Measurements from ENCODE around the gene ZNF423.

ZNF423 gene

DNA sequence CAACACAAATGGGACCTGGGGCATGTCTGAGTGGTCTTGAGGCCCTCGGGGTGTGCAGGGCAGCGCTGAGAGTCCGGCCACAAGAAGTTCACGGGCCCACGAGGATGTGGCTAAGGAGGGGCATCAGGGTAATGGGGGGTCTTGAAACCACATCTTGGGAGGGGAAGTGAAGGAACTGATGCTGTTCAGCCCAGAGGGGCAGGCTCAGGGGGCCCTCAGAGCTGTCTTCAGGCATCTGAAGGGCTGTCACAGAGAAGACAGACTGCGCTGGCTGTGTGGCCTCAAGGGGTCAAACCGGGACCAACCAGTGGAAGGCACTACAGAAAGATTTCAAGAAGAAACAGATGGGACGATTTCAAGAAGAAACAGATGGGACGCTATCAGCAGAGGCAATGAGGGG lies 45.1 kb downstream of the ZNF423 start:
- H3K4me3 ChIP-seq (ENCODE audit: low read length) = no peak overlapping the region
- H3K9ac ChIP-seq (ENCODE audit: low read length) = no peak overlapping the region
- no peaks in the 10 kb centered on the region for H3K36me3 ChIP-seq (ENCODE audit: control insufficient read depth, insufficient read depth, low read length)
- no peaks in the 10 kb centered on the region for H3K27me3 ChIP-seq (ENCODE audit: control insufficient read depth, insufficient read depth, low read length)
- H3K9me3 ChIP-seq (ENCODE audit: control insufficient read depth, low read length) = no peaks in the 10 kb centered on the region
- H3K4me1 ChIP-seq (ENCODE audit: control insufficient read depth, insufficient read depth, low read length) = peaks cover 5% of the 10 kb centered on the region

DNA sequence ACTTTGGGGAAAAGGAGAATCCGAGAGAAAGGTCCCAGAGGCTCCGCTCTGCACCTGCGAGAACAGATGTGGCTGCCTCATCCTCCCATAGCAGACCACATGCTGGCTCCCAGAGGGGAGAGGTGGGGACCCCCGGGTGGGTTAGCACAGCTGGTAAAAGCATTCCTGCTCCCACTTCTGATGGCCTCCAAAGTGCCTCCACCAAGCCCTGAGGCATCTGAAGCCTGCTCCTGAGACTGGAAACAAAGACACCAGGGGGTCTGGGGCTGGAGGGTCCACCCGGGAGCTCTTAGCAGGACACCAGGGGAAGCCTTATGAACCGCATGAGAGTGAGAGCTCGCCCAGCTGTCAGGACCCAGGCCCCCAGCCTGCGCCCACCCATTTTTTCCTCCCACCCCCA lies 46.4 kb downstream of the ZNF423 start:
- H3K4me1 ChIP-seq (ENCODE audit: control insufficient read depth, insufficient read depth, low read length) = peaks cover 5% of the 10 kb centered on the region
- H3K4me3 ChIP-seq (ENCODE audit: low read length) = no peak overlapping the region
- no peak overlapping the region for H3K9ac ChIP-seq (ENCODE audit: low read length)
- no peaks in the 10 kb centered on the region for H3K9me3 ChIP-seq (ENCODE audit: control insufficient read depth, low read length)
- no peaks in the 10 kb centered on the region for H3K27me3 ChIP-seq (ENCODE audit: control insufficient read depth, insufficient read depth, low read length)
- no peaks in the 10 kb centered on the region for H3K36me3 ChIP-seq (ENCODE audit: control insufficient read depth, insufficient read depth, low read length)

DNA sequence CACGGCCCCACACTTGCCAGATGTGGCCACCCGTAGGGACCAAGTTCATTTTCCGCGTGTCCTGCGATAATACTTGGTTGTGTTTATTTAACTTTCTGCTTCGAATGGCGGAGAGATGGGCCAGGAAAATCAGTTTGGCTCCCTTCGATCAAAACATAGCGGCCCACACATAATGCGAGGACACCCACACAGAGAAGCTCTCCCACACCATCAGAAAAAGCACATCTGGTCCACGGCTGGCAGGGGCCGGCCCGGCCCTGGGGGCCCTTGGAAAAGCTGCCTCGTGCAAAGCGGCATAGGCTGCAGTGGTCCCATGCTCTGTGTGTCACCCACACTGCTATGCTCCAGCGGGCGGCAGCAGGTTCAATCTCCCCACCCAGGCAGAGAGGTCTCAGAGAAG lies 46.9 kb downstream of the ZNF423 start:
- Histone ChIP-seq H3K4me3 (ENCODE audit: low read length) (no peak overlapping the region), H3K9ac (ENCODE audit: low read length) (no peak overlapping the region)

DNA sequence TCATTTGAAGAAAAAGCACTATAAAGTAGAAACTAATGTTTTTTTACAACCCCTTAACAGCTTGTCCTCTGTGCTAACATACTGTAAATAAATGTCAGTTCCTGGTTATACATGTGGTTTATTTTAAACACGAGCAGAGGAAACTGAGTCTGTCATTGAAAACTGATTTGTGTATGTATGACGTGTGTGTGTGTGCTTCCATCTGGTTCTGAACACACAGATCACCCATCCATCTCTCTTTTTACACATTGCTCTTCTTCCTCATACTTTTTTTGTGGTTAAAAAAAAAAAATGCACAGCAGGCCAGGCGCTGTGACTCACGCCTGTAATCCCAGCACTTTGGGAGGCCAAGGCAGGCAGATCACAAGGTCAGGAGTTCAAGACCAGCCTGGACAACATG lies 49.5 kb downstream of the ZNF423 start:
- Histone ChIP-seq H3K9ac (ENCODE audit: low read length) (no peak overlapping the region), H3K36me3 (ENCODE audit: control insufficient read depth, insufficient read depth, low read length) (no peaks in the 10 kb centered on the region), H3K27me3 (ENCODE audit: control insufficient read depth, insufficient read depth, low read length) (no peaks in the 10 kb centered on the region), H3K4me3 (ENCODE audit: low read length) (no peak overlapping the region), H3K4me1 (ENCODE audit: control insufficient read depth, insufficient read depth, low read length) (peaks cover 5% of the 10 kb centered on the region), H3K9me3 (ENCODE audit: control insufficient read depth, low read length) (no peaks in the 10 kb centered on the region)

More for the DNA sequence above, 46.9 kb downstream of the ZNF423 start:
- Histone ChIP-seq H3K4me1 (ENCODE audit: control insufficient read depth, insufficient read depth, low read length) (peaks cover 5% of the 10 kb centered on the region), H3K27me3 (ENCODE audit: control insufficient read depth, insufficient read depth, low read length) (no peaks in the 10 kb centered on the region), H3K9me3 (ENCODE audit: control insufficient read depth, low read length) (no peaks in the 10 kb centered on the region), H3K36me3 (ENCODE audit: control insufficient read depth, insufficient read depth, low read length) (no peaks in the 10 kb centered on the region)

DNA sequence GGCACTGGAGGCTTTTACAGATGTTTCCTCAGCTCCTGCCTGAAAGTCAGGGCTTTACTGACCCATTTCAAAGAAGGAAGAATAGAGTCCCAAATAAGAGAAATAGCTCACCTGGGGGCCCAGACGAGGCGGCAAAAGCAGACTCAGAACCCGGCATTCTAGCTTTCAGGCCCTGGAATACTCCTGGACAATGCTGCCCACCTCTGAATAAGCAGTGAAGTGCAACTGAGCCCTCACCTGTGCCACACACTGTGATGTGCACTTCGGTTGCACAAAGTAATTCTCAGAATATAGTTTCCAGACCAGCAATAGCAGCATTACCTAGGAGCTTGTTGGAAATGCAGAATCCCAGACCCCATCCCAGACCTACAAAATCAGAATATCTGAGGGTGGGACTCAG lies 54.6 kb downstream of the ZNF423 start:
- no peak overlapping the region for H3K9ac ChIP-seq (ENCODE audit: low read length)
- no peaks in the 10 kb centered on the region for H3K36me3 ChIP-seq (ENCODE audit: control insufficient read depth, insufficient read depth, low read length)
- H3K9me3 ChIP-seq (ENCODE audit: control insufficient read depth, low read length) = no peaks in the 10 kb centered on the region
- no peaks in the 10 kb centered on the region for H3K4me1 ChIP-seq (ENCODE audit: control insufficient read depth, insufficient read depth, low read length)
- no peaks in the 10 kb centered on the region for H3K27me3 ChIP-seq (ENCODE audit: control insufficient read depth, insufficient read depth, low read length)
- H3K4me3 ChIP-seq (ENCODE audit: low read length) = no peak overlapping the region

DNA sequence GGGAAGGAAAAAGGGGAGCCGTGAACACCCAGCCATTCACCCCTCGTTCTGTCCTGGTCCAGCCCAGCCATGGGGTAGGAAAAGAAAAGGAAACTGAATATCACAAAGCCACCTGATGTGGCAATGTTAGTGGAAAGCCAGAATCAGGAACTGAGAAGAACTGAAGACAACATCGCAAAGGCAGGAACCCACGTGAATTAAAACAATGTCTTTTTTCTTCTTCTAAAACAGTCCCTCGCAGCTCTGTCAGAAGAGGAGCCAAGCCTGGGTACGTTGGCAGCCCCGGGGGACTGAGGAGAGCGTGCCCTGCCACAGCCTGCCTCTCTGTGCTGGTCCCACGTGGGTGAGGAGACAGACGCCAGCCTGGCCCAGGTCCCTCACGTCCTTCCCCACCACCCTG lies 55.0 kb downstream of the ZNF423 start:
- H3K4me3 ChIP-seq (ENCODE audit: low read length) = no peak overlapping the region
- no peaks in the 10 kb centered on the region for H3K4me1 ChIP-seq (ENCODE audit: control insufficient read depth, insufficient read depth, low read length)
- H3K27me3 ChIP-seq (ENCODE audit: control insufficient read depth, insufficient read depth, low read length) = no peaks in the 10 kb centered on the region
- H3K9ac ChIP-seq (ENCODE audit: low read length) = no peak overlapping the region
- H3K9me3 ChIP-seq (ENCODE audit: control insufficient read depth, low read length) = no peaks in the 10 kb centered on the region
- no peaks in the 10 kb centered on the region for H3K36me3 ChIP-seq (ENCODE audit: control insufficient read depth, insufficient read depth, low read length)

DNA sequence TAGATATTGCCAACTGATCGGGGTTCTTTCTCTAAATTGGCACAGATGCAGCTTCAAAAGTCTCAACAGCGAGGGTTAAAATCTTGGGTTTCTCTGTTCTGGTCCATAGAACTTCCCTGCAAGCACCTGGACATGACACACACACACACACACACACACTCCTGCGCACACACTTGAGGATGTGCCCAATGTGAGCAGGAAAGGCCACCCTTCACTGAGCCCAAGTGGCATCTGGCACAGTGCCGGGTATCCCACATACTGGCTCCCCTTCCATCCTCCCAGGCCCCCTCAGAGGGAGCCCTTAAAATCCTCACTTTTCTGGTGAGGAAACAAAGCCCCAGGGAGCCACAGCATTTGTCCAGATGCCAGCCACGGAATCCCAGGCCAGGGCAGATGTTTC lies 55.5 kb downstream of the ZNF423 start:
- H3K4me1 ChIP-seq (ENCODE audit: control insufficient read depth, insufficient read depth, low read length) = no peaks in the 10 kb centered on the region
- no peak overlapping the region for H3K4me3 ChIP-seq (ENCODE audit: low read length)
- H3K9ac ChIP-seq (ENCODE audit: low read length) = no peak overlapping the region
- H3K9me3 ChIP-seq (ENCODE audit: control insufficient read depth, low read length) = no peaks in the 10 kb centered on the region
- no peaks in the 10 kb centered on the region for H3K36me3 ChIP-seq (ENCODE audit: control insufficient read depth, insufficient read depth, low read length)
- H3K27me3 ChIP-seq (ENCODE audit: control insufficient read depth, insufficient read depth, low read length) = no peaks in the 10 kb centered on the region

DNA sequence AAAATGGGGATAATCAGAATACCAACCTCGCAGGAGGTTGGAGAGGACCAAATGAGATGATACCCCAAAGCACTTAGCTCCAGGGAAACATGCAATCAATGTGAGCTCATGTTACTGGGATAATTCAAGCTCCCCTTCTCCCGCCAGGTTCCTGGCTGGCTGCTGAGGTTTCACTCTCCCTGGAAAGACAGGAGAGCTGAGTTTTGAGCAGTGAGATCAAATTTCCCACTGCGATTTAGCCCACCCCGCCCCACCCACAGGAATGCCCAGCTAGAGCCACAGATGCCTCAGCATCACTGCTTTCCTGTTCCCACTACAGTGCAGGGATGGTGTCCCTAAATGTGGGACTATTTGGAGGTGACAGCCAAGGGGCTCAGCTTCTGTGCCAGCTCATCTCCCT lies 56.7 kb downstream of the ZNF423 start:
- Histone ChIP-seq H3K9me3 (ENCODE audit: control insufficient read depth, low read length) (no peaks in the 10 kb centered on the region), H3K36me3 (ENCODE audit: control insufficient read depth, insufficient read depth, low read length) (no peaks in the 10 kb centered on the region), H3K4me1 (ENCODE audit: control insufficient read depth, insufficient read depth, low read length) (no peaks in the 10 kb centered on the region), H3K9ac (ENCODE audit: low read length) (no peak overlapping the region), H3K27me3 (ENCODE audit: control insufficient read depth, insufficient read depth, low read length) (no peaks in the 10 kb centered on the region), H3K4me3 (ENCODE audit: low read length) (no peak overlapping the region)

DNA sequence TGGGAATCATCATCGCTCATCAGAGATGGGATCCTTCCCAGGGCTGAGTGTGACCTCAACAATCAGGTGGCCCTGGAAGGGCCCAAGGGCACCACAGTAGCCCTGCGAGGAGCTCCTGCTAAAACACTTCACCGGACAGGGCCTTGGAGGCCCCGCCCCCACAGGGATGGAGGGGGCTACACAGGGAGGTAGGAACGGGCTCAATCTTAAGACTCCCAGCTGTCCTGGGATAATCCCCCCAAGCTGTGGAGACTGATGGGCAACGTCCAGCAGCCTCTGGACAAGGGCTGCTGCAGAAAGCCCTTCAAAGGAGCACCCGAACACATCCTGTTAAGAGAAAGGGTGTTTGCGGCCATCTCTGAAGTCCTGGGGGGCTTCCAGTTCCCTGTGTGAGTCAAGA lies 60.4 kb downstream of the ZNF423 start:
- H3K9me3 ChIP-seq (ENCODE audit: control insufficient read depth, low read length) = no peaks in the 10 kb centered on the region
- no peaks in the 10 kb centered on the region for H3K27me3 ChIP-seq (ENCODE audit: control insufficient read depth, insufficient read depth, low read length)
- H3K9ac ChIP-seq (ENCODE audit: low read length) = no peak overlapping the region
- H3K36me3 ChIP-seq (ENCODE audit: control insufficient read depth, insufficient read depth, low read length) = no peaks in the 10 kb centered on the region
- H3K4me3 ChIP-seq (ENCODE audit: low read length) = no peak overlapping the region
- H3K4me1 ChIP-seq (ENCODE audit: control insufficient read depth, insufficient read depth, low read length) = no peaks in the 10 kb centered on the region

DNA sequence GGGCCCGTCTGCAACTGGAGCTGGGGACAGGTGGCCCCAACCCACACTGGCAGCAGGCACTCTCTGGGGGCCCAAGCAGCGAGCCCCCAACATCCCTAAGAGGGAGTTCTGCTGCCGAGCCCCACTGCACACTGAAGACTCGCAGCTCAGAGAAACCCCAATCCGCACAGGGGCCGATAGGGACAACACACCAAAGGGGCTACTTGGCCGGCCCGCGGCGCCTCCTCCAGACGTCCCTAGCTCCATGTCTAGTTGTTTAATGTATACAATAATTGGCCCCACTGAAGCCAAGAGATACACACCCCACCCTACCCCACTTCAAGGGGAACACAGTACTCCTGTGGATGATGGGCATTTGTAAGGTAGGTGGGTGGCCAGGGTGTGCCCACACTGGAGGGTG lies 62.7 kb downstream of the ZNF423 start:
- H3K4me1 ChIP-seq (ENCODE audit: control insufficient read depth, insufficient read depth, low read length) = no peaks in the 10 kb centered on the region
- no peak overlapping the region for H3K4me3 ChIP-seq (ENCODE audit: low read length)
- no peaks in the 10 kb centered on the region for H3K9me3 ChIP-seq (ENCODE audit: control insufficient read depth, low read length)
- no peaks in the 10 kb centered on the region for H3K27me3 ChIP-seq (ENCODE audit: control insufficient read depth, insufficient read depth, low read length)
- H3K36me3 ChIP-seq (ENCODE audit: control insufficient read depth, insufficient read depth, low read length) = no peaks in the 10 kb centered on the region
- no peak overlapping the region for H3K9ac ChIP-seq (ENCODE audit: low read length)

DNA sequence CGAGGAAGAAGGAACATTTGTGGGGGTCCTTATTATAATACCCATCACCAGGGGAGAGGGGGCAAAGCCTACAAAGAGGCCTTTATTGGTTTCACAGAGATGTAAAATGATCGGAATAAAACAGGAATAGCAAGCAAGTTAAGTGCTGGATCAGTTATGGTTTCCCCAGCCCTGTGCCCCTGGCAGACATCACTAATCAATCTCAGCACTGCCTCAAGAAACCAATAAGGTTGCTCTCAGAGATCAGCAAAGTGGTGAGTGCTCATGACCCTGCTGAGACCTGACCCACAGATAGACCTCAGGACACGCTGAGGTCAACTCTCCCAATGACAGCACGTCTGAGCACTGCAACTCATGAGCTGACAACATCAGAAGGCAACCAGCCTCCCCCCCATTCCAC lies 66.3 kb downstream of the ZNF423 start:
- H3K4me1 ChIP-seq (ENCODE audit: control insufficient read depth, insufficient read depth, low read length) = no peaks in the 10 kb centered on the region
- H3K36me3 ChIP-seq (ENCODE audit: control insufficient read depth, insufficient read depth, low read length) = no peaks in the 10 kb centered on the region
- no peak overlapping the region for H3K4me3 ChIP-seq (ENCODE audit: low read length)
- H3K27me3 ChIP-seq (ENCODE audit: control insufficient read depth, insufficient read depth, low read length) = no peaks in the 10 kb centered on the region
- no peak overlapping the region for H3K9ac ChIP-seq (ENCODE audit: low read length)
- no peaks in the 10 kb centered on the region for H3K9me3 ChIP-seq (ENCODE audit: control insufficient read depth, low read length)

DNA sequence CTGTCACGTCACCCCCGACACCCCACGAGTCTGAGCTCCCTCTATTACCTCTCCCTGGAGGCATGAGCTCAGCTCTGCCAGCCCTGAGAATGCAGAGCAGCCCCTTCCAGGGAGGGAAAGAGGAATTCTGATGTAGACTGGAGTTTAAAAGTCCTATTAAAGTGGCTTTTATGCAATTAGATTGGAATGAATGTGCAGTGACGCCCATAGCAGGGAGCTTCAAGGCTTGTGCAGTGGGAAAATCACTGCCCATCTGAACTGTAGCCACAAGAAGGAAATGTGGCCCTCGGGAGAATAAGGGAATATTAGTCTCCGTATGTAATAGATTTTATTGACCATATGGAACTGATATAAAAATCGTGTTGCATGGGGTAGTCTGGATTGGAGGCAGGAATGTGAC lies 66.9 kb downstream of the ZNF423 start:
- H3K36me3 ChIP-seq (ENCODE audit: control insufficient read depth, insufficient read depth, low read length) = no peaks in the 10 kb centered on the region
- H3K27me3 ChIP-seq (ENCODE audit: control insufficient read depth, insufficient read depth, low read length) = no peaks in the 10 kb centered on the region
- no peak overlapping the region for H3K4me3 ChIP-seq (ENCODE audit: low read length)
- no peak overlapping the region for H3K9ac ChIP-seq (ENCODE audit: low read length)
- H3K9me3 ChIP-seq (ENCODE audit: control insufficient read depth, low read length) = no peaks in the 10 kb centered on the region
- H3K4me1 ChIP-seq (ENCODE audit: control insufficient read depth, insufficient read depth, low read length) = no peaks in the 10 kb centered on the region

DNA sequence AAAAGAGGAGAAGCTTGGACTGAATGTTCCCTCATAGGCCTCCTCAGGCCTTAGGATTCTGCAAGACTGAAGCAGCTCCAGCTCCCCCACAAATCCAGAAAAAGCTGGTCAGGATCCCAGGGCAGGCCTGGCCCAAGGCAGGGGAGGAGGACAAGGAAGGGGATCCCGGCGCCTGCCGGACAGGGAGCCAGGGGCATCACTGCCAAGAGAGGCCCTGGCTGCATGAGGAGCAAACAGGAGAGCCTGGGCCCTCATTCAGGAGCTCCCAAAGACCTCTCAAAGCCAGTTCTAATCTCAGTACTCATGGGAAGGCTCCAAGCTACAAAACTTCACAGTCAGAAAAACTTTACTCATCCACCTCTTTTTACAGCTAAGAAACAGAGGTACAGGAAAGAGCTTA lies 67.3 kb downstream of the ZNF423 start:
- H3K36me3 ChIP-seq (ENCODE audit: control insufficient read depth, insufficient read depth, low read length) = no peaks in the 10 kb centered on the region
- H3K9me3 ChIP-seq (ENCODE audit: control insufficient read depth, low read length) = no peaks in the 10 kb centered on the region
- no peak overlapping the region for H3K4me3 ChIP-seq (ENCODE audit: low read length)
- H3K9ac ChIP-seq (ENCODE audit: low read length) = no peak overlapping the region
- H3K4me1 ChIP-seq (ENCODE audit: control insufficient read depth, insufficient read depth, low read length) = no peaks in the 10 kb centered on the region
- no peaks in the 10 kb centered on the region for H3K27me3 ChIP-seq (ENCODE audit: control insufficient read depth, insufficient read depth, low read length)

Measured in mucosa of stomach (tissue), 1 donor.